NCI-H2107 treated with DMSO at 0.1 percent for 48 hours (cell line): ENCODE measurements around the gene GRIK3.

Source experiments
- DNase-seq: peaks from one replicate; lab custom pipeline; 2025; ENCODE audit not compliant: unreplicated experiment; lab: John Stamatoyannopoulos, UW

The GRIK3 gene

DNA sequence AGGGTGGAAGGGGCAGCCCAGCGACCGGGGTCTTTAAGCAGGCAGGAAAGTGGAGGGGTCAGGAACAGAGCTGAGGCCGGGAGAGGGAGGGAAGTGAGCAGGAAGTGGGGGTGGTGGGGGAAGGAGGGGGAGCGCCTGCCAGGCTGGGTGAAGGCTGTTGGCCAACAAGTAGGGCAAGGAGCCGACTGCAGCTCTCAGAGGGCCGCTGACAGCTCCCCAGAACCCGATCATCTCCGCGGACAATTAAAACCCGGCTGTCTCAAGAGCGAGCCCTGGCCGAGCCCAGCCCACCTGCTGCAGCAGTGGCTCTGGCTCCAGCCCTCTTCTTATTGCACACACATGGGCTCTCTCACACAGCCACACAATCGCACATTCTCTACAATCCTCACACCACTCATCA, 51.6 kb downstream of the GRIK3 start:
- no peak for DNase-seq

DNA sequence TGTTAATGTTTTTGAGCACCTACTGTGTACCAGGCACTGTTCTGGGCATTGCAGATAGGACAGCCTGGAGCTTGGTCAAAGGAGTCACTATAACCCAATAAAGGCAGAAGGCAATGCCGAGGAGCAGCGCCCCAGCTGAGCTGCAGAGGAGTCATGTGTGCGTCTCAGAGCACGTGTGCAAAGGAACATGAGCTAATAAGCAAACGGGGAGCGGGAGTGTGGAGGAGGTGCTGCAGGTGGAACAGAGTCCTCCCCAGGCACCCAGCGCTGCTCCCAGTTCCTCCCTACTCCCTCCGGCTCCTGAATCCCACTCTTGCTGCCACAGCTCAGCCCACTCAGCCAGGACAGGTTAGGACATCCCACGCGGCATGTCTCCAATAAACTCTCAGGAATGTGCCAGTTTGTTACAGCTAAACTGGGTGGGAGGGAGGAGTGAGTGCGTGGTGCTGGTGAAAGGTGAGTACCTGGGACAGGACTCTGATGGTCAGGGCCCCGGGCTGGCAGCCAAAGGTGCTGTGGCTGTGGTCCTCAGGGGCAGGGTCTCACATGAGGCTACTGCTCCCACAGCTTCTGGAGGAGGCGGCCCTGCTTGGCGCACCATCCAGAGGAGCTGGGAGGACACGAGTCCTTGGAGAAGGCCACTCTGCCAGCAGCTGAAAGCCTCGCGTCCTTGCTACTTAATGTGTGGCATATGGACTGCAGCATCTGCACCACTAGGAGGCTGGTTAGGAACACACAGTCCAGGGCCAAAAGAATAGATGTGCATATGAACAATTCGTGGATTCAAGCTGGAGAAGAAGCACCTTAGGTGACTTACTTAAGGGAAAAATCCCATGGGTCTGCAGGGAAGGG, 52.3 kb downstream of the GRIK3 start:
- DNase-seq = no peak

DNA sequence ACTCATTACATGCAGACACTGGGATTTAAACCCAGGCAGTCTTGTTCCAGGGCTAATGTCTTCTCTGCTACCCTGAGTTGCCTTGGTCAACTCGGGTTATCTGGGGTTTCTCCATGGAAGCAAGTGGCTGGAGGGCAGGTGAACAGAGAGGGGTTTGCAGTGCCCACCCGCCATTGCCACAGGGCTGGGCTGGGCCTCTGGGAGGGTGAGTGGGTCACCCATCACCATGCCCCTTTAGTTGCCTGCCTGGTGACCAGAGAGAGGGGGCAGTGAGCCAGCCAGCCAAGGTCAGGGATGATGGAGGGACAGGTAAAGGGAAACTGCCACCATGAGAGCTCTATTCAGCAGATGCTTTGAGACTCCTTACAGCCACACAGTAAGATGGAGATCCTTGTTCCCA, 53.2 kb downstream of the GRIK3 start:
- DNase-seq = no peak

DNA sequence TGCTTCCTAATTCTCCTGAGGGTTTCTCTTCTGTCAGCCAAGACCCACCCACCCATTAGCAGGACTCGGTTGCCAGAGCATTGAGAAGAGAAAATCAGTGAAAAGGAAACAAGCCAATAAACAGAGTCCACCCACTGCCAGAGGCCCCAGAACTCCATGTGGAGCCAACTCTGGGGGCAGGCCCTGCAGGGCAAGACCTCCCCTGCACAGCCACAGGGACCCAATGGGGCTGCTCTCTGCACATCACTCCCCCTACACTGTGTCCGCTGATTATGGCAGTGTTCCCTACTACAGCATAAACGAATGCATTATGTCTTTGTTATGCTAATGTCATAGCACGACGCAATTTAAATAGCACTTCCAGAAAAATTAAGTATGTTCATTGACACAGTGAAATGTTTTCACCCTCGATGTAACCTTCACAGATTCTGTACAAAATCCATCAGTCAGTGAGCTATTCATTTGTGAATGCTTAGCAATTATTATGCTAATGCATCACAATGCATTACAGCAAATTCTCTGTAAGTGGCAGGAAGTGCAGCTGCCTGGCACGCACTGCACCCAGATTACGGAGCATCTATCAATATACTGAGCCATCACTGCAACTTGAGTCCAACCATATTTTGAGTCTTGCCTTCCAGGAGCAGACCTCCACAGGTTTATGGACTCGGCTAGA, 56.4 kb downstream of the GRIK3 start:
- DNase-seq = no peak

DNA sequence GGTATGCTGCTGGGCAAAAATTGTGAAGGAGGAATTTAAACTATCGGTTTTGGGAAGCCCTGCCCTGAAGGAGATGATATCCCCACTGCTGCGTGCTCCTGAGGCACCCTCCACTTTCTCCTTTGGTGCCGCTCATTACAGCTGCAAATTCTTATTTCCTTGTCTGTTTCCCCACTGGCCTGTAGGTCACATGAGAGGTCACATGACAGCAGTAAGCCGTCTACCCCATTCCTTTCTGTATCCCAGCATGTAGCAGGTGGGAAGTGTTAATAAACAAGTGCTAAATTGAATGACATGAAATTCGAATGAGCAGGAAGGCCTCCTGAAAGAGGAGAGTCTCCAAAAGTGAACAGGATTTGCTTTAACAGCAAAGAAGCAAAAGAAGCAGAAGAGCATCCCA, 58.7 kb downstream of the GRIK3 start:
- DNase-seq = no peak

DNA sequence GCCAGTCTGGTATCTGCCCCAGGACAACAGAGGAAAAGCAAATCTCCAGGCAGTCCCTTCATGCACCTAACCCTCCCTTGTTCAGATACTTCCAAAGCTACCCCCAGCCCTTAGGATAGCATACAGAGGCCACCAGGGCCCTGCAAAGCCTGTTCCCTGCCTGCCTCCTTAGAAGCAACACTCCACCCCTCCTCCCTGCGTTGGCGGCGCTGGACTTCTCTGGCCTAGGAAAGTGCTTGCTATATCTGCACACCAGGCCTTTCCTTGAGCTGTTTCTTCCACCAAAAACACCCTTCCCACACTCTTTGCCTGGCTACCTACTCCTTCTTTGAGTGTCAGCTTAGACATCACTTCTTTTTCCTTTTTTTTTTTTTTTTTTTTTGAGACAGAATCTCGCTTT, 61.3 kb downstream of the GRIK3 start:
- DNase-seq = no peak

DNA sequence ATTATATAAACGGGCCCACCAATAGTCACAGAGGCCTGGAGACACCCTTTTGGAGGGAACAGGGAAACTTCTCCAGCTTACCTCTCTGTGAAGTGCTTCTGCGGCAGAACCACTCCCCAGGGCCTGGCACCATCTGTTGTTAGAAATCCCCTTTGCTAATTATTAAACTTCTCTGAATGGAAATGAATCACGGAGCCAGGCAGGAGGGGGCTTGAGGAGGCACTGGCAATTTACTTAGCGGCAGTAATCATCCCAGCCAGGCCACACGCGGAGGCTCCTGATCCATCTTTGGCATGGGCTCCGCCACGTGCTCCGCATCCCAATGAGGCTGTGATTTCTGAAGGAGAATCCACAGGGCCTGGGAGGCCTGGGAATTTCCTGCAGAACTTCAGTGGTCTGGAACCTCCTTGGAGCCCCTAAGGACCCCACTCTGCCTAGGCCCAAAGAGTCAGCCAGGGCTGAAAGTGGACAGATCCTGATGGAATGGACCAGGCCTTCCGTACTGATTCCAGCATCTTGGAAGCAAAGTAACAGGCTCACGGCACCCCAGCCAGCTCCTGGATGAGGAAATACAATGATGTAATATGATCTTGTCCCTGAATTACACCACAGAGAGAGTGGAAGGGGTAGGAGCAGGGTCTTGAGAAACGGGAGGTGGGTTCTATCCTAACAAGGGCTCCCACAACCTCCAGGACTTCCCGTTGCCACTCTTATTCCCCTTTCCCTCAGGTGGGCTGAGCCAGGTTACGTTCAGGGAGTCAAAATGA, 62.3 kb downstream of the GRIK3 start:
- no peak for DNase-seq

DNA sequence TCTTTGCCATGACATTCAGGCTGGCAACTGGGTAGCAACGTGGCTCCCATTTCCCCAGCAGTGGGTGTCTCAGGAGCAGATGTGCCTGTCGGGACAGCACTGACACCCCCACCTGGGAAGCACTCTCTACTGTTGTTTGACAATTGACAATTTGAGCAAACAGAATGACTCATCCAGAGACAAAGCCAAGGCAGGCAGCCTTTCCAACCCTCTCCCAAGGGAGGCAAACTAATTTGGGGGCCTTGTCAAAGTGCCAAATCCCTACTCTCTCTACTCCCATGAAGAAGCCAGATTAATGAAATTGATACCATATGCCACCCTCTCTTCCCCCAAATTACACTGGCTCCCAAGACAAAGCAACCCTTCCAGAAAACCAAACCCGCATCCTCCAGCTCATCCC, 65.6 kb downstream of the GRIK3 start:
- peak; percentile 92 for DNase-seq

DNA sequence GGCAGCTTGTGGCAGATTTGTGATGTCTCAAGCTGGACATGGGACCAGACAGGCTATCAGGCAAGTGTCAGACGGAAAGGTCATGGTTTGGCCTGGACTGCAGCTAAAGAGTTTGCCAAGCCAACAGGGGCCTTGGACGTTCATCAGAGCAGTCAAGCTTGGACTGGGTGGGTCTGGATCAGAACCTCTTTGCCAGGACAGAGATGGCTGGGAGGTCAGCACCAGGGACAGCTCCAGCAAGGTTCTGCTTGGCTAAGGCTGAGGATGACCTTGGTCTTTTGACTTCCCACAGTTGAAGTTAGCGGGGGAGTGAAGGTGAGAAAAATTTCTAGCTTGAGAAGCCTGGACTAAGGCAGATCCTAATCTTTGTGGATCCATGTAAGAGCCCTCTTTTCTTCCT, 68.1 kb downstream of the GRIK3 start:
- no peak for DNase-seq

DNA sequence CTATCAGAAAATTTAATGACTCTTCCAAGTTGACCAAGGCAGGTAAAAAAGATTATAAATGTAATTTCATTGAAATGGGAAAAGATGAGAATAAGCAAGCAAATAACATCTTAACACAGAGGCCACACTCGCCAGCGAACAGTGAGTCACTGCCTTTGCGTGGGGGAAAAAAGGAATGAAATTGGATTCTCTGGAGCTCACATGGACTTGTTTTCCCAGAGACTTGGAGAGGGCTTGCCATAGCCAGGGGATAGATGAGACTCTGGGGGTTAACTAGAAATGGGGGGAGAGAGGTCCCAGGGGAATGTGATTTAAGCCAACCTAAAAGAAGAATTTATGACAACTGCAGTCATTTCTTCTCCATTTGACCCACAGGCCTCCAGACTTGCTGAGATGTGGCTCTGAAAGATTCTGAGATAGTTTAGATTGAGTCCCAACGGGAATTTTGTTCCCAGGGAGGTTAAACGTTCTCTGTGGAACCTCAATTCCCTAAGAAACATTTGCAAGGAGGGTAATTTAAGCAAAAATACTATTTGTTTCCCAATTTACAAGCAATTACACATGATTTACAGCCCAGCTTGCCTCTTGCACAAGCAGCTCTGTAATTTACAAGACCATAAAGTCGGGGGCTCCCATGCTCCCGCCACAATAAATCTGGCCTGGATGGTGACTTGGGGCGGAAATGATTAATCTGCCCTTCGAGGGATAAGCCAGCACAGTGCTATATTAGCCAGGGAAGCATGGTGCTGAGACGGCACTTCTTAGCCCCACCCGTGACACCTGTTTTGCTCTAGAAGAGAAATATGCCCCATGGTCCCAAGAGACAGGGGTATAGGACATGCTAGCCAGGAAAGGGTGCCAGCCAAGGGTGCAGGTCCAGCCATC, 68.8 kb downstream of the GRIK3 start:
- no peak for DNase-seq

DNA sequence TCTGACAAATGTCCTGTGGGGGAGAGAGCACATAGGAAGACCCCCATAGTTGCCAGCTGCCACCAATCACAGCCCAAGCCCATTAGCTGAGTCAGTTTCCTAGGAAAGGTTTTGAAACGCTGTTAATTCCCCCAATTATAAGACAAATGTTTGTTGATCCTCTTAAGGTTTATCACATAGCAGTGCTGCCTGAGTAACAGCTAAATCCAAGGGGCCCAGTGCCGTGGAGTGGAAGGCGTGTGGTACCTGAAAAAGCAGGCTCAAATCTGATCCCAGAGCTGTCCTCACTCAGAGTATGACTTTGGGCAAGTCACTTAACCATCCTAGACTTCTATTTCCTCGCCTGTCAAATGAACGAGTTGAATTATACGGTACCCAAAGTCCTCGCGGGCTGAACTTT, 69.5 kb downstream of the GRIK3 start:
- DNase-seq = no peak

DNA sequence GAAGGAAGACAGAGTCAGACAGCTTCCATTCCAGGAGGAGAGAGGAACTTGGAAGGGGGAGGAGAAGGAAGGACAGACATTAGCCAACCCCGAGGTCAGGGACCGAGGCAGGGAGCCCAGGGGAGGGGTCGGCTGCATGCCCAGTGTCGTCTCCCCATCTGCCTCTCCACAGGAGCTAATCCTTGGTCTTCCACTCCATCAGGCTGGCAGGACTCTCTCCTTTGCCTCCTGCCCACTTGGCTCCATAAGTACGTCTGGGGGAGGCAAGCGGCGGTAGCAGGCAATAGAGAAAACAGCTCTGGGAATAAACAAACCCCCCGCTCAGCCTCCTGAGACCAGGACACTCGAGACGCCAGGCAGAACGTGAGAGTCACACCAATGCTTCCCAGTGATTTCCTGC, 71.3 kb downstream of the GRIK3 start:
- peak; percentile 55 for DNase-seq

DNA sequence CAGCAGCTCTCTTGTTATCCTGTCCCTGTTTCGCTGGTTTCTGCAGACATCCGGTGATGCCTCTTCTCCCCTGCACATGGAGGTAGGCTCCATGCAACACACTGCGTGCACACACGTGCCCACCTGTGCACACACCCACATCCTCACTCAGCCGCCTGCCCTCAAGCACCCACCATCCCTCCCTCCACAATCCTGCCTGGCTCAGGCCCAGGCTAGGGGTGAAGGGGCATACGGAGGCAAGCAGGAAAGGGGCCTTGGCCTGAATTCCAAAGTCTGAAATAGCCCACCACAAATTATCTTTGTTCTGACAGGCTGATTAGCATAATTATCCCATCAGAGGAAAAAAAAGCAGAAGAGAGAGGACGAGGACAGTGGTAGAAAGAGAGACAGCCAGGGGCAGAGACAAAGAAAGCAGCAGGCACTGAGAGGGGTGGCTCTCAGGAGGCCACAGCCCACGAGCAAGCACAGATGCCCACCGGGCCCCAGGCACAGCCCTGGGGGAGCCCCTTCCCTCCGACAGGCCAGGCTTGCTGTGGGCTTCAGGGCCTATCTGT, 73.2 kb downstream of the GRIK3 start:
- no peak for DNase-seq

DNA sequence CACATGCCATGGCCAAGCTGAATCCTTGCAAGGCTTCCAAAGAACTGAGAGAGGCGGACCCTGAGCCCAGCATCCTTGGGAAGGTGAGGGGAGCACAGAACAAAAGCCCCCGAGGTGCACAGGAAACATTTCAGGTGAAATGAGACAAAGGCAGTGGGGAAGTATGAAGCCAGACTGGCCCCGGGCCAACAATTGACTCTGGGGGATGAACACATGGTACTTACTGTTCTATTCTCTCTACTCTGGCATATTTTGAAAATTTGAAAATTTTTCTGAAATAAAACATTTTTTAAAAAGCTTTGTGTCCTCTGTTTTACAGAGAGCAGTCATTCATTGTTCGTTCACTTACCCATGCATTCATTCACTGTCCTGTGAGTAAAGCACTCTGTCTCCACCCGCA, 77.7 kb downstream of the GRIK3 start:
- no peak for DNase-seq

DNA sequence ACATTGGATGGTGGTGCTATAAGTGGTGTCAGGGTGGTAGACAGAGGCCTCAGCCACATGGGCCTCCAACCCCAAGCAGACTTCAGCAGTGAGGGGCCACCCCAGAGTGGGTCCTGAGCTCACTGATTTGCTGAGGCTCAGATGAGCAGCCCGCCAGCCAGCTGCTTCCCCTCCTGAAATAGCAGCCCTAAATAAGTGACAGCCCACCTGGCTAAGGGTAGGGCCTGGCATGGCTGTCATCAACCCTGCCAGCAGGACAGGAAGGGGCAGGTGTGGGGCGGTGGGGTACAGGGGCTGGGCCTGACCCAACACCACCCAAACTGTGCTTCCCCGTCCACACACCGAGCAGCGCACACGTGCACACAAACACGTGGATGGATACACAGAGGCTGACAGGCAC, 79.3 kb downstream of the GRIK3 start:
- no peak for DNase-seq

DNA sequence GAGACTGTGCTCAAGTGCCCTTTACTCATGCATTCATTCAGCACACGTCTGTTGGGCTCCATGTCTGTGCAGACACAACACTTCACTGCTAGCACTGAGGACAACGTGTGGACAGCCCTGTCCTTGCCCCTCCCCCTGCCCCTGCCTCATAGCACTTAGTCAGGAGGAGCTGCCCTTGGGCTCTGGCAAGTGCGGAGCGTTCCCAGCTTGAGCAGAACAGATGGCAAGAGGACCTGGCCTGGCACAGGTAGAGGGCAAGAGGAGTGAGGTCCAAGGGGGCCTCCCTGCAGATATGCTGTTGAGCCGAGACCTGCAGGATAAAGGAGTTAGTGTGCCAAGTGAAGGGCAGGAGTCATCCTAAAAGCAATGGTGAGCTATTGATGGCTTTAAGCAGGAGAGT, 81.3 kb downstream of the GRIK3 start:
- no peak for DNase-seq

DNA sequence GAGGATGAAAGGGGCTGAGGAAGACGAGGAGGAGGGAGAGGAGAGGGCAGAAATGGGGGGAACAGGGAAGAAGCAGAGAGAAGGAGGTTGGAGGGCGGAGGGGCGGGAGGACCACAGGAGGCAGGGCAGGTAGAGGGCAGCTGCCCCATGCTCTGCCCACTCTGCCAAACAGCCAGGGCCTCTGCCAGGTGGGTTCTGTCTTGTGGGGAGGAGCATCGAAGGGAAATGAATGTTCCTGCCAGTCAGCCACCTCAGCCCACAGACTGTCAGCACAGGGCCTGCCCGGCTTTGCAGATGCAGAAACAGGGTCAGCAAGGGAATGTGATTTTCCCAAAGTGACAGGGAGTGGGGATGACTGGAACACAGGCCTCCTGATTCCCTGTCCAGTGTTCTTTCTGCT, 82.6 kb downstream of the GRIK3 start:
- DNase-seq = no peak

DNA sequence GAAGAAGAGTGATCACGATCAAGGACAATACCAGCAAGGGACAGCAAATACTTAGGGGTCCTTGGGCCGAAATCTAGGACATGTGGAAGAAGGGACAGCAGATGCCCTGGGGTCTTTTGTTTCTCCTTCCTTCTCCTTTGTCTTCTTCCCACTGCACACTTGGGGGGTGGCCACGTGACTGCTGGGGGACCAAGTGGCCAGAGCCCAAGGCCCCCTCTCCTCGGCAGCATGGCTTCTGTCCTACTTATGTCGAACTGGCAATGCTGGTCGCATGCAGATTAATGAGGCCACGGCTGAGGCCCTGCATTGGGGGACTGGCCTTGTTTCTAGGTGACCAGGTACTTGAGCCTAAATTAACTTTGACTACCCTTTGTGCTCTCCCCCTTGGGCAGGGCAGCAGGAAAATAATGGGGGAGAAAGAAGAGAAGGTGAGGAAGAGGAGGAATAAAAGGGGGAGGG, 83.0 kb downstream of the GRIK3 start:
- no peak for DNase-seq

DNA sequence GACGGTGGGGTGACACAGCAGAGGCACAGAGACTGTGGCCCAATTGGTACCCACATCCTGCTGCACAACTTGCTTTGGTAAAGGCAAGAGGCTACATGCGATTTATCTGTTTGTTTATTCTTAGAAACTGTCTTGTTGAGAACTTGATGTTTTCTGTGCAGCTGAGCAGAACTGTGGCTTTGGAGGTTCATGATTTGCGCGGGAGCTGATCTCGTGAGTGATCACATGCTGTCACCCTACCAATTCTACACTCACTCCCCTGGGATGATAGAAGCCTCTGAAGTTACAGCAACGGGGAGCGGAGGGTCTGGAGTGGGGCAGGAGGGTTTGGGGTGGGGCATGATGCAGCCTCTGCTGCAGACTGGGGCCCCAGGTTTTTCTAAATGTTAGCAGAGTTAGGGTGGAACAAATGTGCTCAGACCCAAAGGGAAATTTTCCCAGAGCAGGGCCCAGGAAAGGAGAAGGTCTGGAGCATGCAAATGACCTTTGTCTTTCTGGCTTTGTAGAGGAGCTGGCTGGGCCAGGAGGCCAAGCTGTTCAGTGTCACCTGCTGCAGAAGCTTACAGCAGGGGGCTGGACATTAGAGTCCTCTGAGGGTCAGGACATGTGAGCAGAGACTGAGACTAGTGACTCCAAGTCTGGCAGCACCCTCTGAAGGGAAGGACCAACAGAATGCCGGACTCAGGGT, 83.6 kb downstream of the GRIK3 start:
- DNase-seq = no peak

DNA sequence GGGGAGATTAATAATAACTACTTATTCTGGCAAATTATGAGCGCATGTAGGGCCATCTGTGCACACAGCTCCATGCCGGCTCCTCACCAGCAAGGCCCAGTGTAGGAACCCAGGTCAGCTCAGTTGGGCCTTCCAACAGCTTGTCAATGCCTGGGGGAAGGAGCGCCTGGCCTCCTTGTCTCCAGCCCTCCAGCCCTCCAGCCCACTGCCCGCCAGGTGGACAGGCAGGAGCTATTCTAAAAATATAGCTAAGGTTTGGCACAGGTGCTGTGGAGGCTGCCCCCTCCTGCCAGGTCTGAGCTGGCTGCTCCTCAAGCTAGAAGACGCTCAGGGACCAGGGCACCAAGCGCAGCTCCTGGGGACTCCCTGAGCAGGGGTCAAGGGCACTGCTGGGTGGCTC, 85.7 kb downstream of the GRIK3 start:
- DNase-seq = no peak
